Measurements from ENCODE around the gene SYNRG.

DNA sequence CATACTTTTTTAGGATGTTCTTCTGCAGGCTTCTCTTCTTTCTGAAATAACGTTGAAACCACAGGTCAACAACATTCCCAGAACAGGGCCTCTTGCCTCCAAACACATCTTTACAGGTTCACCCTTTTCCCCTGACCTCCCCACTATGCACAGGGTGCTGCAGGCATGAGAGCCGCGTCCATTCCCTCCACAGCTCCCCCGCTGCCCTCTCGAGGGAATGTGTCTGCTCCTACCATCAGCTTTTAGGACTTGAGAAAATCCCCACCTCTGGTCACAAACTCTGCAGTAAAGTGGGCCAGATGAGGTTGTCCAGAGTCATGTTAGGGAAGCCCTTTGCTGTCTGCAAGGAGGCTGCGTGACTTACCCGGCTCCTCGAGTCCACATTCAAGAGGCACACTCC is 89.0 kb downstream of the SYNRG start:
- TF ChIP-seq ZNF562 (CRISPR knock-in tag; IDR thresholded peaks at IDR 0.05; ENCODE audit: borderline replicate concordance): no peak
- no peak for TF ChIP-seq SUZ12 (IDR thresholded peaks at IDR 0.05; ENCODE audit: low read depth, low read length)
- no peak for TF ChIP-seq ATF1 (CRISPR knock-in tag; IDR thresholded peaks at IDR 0.05)
- no peak for TF ChIP-seq TAF1 (CRISPR knock-in tag; IDR thresholded peaks at IDR 0.05)
- TF ChIP-seq, protein P1, sequence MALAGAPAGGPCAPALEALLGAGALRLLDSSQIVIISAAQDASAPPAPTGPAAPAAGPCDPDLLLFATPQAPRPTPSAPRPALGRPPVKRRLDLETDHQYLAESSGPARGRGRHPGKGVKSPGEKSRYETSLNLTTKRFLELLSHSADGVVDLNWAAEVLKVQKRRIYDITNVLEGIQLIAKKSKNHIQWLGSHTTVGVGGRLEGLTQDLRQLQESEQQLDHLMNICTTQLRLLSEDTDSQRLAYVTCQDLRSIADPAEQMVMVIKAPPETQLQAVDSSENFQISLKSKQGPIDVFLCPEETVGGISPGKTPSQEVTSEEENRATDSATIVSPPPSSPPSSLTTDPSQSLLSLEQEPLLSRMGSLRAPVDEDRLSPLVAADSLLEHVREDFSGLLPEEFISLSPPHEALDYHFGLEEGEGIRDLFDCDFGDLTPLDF (CRISPR knock-in tag; IDR thresholded peaks at IDR 0.05): no peak
- TF ChIP-seq, protein P2, sequence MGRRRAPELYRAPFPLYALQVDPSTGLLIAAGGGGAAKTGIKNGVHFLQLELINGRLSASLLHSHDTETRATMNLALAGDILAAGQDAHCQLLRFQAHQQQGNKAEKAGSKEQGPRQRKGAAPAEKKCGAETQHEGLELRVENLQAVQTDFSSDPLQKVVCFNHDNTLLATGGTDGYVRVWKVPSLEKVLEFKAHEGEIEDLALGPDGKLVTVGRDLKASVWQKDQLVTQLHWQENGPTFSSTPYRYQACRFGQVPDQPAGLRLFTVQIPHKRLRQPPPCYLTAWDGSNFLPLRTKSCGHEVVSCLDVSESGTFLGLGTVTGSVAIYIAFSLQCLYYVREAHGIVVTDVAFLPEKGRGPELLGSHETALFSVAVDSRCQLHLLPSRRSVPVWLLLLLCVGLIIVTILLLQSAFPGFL (CRISPR knock-in tag; IDR thresholded peaks at IDR 0.05): no peak
- TF ChIP-seq, protein P3, sequence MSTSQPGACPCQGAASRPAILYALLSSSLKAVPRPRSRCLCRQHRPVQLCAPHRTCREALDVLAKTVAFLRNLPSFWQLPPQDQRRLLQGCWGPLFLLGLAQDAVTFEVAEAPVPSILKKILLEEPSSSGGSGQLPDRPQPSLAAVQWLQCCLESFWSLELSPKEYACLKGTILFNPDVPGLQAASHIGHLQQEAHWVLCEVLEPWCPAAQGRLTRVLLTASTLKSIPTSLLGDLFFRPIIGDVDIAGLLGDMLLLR (CRISPR knock-in tag; IDR thresholded peaks at IDR 0.05): no peak
- TF ChIP-seq ZNF225 (CRISPR knock-in tag; IDR thresholded peaks at IDR 0.05): no peak

All from HepG2 (cell line).